AG10803 (cell line): ENCODE measurements around the gene TRAPPC5.
"Not testable (repeated sequence)": the region's sequence is repeated elsewhere in the genome, so short reads cannot be mapped to it uniquely, and the experiment has no call there.

Experiments used
- DNase-seq: peaks from one replicate; pipeline ENCODE4 v3.0.0; 2010; ENCODE audit warnings: low read depth
- H3K4me3 ChIP-seq: 2 replicates; pipeline ENCODE4 v1.5.1; 2011; ENCODE audit warnings: mild to moderate bottlenecking, low read length, control low read depth
- CTCF ChIP-seq: conservative IDR thresholded peaks from 2 replicates; pipeline ENCODE4 v1.5.1; 2011; ENCODE audit warnings: mild to moderate bottlenecking, low read length, control low read depth, inconsistent platforms

TRAPPC5 gene

GRCh38 chr19:7642295-7643030, 38.2 kb upstream of the TRAPPC5 start:
- TF ChIP-seq CTCF: no peak
- DNase-seq: no peak
- H3K4me3 ChIP-seq: no peak overlapping the region

DNA sequence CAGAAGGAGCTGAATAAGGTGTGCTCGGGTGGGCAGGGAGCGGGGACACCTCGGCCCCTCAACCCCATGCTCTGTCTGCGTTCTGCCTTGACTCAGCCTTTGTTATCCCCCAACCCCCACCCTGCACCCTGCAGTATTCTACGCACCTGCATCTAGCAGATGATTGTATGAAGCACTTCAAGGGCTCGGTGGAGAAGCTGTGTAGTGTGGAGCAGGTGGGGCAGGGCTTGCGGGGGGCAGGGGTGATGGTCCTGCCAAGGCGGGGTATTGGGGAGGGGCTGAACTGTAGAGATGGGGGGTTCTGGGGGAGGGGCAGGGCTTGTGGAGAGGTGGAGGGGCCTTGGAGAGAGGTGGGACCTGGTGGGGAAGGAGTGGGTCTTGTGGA, 37.6 kb upstream of the TRAPPC5 start:
- no peak for TF ChIP-seq CTCF
- no peak for DNase-seq
- no peak overlapping the region for H3K4me3 ChIP-seq

DNA sequence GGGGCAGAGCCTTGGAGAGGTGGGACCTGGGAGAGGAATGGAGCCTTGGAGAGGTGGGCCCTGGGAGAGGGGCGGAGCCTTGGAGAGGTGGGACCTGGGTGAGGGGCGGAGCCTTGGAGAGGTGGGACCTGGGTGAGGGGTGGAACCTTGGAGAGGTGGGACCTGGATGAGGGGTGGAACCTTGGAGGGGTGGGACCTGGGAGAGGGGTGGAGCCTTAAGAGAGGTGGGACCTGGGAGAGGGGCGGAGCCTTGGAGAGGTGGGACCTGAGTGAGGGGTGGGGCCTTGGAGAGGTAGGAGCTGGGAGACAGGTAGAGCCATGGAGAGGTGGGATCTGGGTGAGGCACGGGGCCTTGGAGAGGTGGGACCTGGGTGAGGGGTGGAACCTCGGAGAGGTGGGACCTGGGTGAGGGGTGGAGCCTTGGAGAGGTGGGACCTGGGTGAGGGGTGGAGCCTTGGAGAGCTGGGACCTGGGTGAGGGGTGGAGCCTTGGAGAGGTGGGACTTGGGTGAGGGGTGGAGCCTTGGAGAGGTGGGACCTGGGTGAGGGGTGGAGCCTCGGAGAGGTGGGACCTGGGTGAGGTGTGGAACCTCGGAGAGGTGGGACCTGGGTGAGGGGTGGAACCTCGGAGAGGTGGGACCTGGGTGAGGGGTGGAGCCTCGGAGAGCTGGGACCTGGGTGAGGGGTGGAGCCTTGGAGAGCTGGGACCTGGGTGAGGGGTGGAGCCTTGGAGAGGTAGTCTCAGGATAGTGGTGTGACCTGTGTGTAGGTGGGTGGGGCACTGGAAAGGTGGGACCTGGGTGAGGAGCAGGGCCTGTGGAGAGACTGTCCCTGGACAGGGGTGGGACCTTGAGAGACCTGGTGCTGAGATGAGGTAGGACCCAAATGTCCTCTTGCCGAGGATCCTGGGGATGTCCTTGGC, 36.7 kb upstream of the TRAPPC5 start:
- not testable (repeated sequence) for DNase-seq

GRCh38 chr19:7644550-7644877, 36.1 kb upstream of the TRAPPC5 start:
- no peak for TF ChIP-seq CTCF
- H3K4me3 ChIP-seq: no peak overlapping the region
- no peak for DNase-seq

More for the DNA sequence above, 36.7 kb upstream of the TRAPPC5 start:
- H3K4me3 ChIP-seq: not testable (repeated sequence)

- no peak for TF ChIP-seq CTCF
- H3K4me3 ChIP-seq: no peak overlapping the region
- no peak for DNase-seq
Measured at GRCh38 chr19:7645163-7645562, 35.5 kb upstream of the TRAPPC5 start.

GRCh38 chr19:7645656-7646425, 34.8 kb upstream of the TRAPPC5 start:
- no peak for TF ChIP-seq CTCF
- DNase-seq: no peak

DNA sequence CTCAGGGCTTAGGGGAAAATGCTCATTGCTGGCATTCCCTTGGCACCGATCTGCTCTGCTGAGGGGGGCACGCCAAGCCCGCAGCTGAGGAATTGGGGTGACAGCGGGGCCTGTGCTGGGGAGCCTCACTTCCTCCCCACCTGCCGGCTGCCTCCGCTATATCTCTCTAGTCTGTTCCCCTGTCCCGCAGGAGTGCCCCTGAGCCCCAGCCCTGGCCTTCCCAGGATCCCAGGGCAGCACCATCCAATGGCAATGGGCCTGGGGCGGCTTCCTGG, 34.3 kb upstream of the TRAPPC5 start:
- TF ChIP-seq CTCF: no peak
- no peak for DNase-seq
- no peak overlapping the region for H3K4me3 ChIP-seq

More at GRCh38 chr19:7645656-7646425, 34.8 kb upstream of the TRAPPC5 start:
- H3K4me3 ChIP-seq: no peak overlapping the region
